Panc1 (cell line): ENCODE results near the gene CAMKK1.

ENCODE experiments used
- POLR2AphosphoS5 ChIP-seq: IDR thresholded peaks from 2 replicates; pipeline ENCODE4 v1.6.1; 2012; ENCODE audit warnings: mild to moderate bottlenecking, low read depth, low read length, moderate library complexity
- TCF7L2 ChIP-seq: IDR thresholded peaks from 2 replicates; pipeline ENCODE4 v1.6.1; 2011; ENCODE audit warnings: mild to moderate bottlenecking, low read depth, low read length, inconsistent platforms
- TF ChIP-seq, protein P1 (sequence below): fragments of 450-650 bp; IDR thresholded peaks from 2 replicates; pipeline ENCODE4 v1.5.1; 2017; ENCODE audit warnings: mild to moderate bottlenecking
- TF ChIP-seq, protein P2 (sequence below), 2 experiments: IDR thresholded peaks; 2 replicates each; pipeline ENCODE4 v1.6.1; 2011 to 2012; ENCODE audit warnings: low read depth in 2 of 2, control low read depth in 1 of 2, low read length in 1 of 2, mild to moderate bottlenecking in 1 of 2, moderate library complexity in 1 of 2; ENCODE audit not compliant: insufficient read depth in 1 of 2

DNA sequence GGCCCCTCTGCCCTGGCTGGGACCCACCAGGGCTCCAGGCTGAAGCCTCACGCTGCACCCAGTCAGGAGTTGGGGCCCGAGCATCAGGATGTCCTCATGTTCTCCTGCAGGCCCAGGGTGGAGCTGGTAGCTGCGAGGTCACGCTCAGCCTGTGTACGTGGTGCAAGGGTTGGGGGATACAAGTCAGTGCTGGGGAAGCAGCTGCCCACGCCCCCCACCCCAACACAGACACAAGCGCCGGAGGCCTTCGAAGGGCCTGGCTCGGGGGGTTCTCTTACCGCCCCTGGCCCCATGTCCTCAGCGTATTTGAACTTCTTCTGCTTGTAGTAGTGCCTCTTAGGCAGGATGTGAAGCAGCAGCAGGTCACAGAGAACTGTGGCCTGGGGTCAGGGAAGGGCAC lies 4.9 kb upstream of the CAMKK1 start:
- TF ChIP-seq, protein P1, sequence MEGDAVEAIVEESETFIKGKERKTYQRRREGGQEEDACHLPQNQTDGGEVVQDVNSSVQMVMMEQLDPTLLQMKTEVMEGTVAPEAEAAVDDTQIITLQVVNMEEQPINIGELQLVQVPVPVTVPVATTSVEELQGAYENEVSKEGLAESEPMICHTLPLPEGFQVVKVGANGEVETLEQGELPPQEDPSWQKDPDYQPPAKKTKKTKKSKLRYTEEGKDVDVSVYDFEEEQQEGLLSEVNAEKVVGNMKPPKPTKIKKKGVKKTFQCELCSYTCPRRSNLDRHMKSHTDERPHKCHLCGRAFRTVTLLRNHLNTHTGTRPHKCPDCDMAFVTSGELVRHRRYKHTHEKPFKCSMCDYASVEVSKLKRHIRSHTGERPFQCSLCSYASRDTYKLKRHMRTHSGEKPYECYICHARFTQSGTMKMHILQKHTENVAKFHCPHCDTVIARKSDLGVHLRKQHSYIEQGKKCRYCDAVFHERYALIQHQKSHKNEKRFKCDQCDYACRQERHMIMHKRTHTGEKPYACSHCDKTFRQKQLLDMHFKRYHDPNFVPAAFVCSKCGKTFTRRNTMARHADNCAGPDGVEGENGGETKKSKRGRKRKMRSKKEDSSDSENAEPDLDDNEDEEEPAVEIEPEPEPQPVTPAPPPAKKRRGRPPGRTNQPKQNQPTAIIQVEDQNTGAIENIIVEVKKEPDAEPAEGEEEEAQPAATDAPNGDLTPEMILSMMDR: no peak
- no peak for TF ChIP-seq POLR2AphosphoS5
- TF ChIP-seq, protein P2, sequence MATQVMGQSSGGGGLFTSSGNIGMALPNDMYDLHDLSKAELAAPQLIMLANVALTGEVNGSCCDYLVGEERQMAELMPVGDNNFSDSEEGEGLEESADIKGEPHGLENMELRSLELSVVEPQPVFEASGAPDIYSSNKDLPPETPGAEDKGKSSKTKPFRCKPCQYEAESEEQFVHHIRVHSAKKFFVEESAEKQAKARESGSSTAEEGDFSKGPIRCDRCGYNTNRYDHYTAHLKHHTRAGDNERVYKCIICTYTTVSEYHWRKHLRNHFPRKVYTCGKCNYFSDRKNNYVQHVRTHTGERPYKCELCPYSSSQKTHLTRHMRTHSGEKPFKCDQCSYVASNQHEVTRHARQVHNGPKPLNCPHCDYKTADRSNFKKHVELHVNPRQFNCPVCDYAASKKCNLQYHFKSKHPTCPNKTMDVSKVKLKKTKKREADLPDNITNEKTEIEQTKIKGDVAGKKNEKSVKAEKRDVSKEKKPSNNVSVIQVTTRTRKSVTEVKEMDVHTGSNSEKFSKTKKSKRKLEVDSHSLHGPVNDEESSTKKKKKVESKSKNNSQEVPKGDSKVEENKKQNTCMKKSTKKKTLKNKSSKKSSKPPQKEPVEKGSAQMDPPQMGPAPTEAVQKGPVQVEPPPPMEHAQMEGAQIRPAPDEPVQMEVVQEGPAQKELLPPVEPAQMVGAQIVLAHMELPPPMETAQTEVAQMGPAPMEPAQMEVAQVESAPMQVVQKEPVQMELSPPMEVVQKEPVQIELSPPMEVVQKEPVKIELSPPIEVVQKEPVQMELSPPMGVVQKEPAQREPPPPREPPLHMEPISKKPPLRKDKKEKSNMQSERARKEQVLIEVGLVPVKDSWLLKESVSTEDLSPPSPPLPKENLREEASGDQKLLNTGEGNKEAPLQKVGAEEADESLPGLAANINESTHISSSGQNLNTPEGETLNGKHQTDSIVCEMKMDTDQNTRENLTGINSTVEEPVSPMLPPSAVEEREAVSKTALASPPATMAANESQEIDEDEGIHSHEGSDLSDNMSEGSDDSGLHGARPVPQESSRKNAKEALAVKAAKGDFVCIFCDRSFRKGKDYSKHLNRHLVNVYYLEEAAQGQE (IDR thresholded peaks at IDR 0.05; ENCODE audit: insufficient read depth in 1 of 2, low read depth in 2 of 2, low read length in 1 of 2): no peak
- no peak for TF ChIP-seq TCF7L2
